ENCODE data around the gene OR52M1.

OR52M1 gene

DNA sequence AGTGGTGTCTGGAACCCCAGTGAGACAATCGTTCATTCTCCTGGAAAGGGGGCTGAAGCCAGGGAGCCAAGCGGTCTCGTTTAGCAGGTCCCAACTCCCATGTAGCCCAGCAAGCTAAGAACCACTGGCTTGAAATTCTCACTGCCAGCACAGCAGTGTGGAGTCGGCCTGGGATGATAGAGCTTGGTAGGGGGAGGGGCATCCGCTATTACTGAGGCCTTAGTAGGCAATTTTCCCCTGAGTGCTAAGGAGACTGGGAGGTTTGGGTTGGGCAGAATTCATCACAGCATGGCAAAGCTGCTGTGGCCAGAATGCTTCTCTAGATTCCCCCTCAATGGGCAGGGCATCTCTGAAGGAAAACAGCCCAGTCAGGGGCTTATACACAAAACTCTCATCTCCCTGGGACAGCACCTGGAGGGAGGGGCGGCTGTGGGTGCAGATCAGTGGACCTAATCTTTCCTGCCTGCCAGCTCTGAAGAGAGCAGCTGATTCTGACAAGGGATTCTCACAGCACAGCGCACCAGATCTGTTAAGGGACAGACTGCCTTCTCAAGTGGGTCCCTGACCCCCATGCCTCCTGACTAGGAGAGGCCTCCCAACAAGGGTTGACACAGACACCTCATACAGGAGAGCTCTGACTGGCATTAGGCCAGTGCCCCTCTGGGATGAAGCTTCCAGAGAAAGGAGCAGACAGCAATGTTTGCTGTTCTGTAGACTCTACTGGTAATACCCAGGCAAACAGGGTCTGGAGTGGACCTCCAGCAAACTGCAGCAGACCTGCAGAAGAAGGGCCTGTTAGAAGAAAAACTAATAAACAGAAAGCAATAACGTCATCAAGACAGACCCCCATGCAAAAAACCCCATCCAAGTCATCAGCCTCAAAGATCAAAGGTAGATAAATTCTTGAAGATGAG, 14.8 kb downstream of the OR52M1 start:
- no peak overlapping the region for H3K4me3 ChIP-seq (ENCODE audit: low read depth, low read length)
- H3K36me3 ChIP-seq (ENCODE audit: control insufficient read depth, insufficient read depth, low read length) = no peaks in the 10 kb centered on the region
- TF ChIP-seq, protein P1, sequence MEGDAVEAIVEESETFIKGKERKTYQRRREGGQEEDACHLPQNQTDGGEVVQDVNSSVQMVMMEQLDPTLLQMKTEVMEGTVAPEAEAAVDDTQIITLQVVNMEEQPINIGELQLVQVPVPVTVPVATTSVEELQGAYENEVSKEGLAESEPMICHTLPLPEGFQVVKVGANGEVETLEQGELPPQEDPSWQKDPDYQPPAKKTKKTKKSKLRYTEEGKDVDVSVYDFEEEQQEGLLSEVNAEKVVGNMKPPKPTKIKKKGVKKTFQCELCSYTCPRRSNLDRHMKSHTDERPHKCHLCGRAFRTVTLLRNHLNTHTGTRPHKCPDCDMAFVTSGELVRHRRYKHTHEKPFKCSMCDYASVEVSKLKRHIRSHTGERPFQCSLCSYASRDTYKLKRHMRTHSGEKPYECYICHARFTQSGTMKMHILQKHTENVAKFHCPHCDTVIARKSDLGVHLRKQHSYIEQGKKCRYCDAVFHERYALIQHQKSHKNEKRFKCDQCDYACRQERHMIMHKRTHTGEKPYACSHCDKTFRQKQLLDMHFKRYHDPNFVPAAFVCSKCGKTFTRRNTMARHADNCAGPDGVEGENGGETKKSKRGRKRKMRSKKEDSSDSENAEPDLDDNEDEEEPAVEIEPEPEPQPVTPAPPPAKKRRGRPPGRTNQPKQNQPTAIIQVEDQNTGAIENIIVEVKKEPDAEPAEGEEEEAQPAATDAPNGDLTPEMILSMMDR (IDR thresholded peaks at IDR 0.05) = no peak
- H3K27me3 ChIP-seq (ENCODE audit: control insufficient read depth, insufficient read depth, low read length) = no peaks in the 10 kb centered on the region
- H3K4me2 ChIP-seq (ENCODE audit: low read length) = peak overlapping the region; percentile 22
- no peaks in the 10 kb centered on the region for H3K4me1 ChIP-seq
- no peaks in the 10 kb centered on the region for H3K9me3 ChIP-seq (ENCODE audit: control insufficient read depth, low read length)
- no peak overlapping the region for H3K27ac ChIP-seq
- H3K9ac ChIP-seq = no peak overlapping the region
- no peaks in the 10 kb centered on the region for H3K79me2 ChIP-seq
- no peak overlapping the region for H2AFZ ChIP-seq

- H2AFZ ChIP-seq = no peak overlapping the region
- H3K4me3 ChIP-seq (ENCODE audit: low read depth, low read length) = no peak overlapping the region
- H3K9ac ChIP-seq = no peak overlapping the region
- H3K4me1 ChIP-seq = no peaks in the 10 kb centered on the region
- no peaks in the 10 kb centered on the region for H3K79me2 ChIP-seq
- no peaks in the 10 kb centered on the region for H3K36me3 ChIP-seq (ENCODE audit: control insufficient read depth, insufficient read depth, low read length)
- TF ChIP-seq, protein P1 (IDR thresholded peaks at IDR 0.05) = no peak
- peak overlapping the region; percentile 22 for H3K4me2 ChIP-seq (ENCODE audit: low read length)
- H3K27ac ChIP-seq = no peak overlapping the region
- H3K27me3 ChIP-seq (ENCODE audit: control insufficient read depth, insufficient read depth, low read length) = no peaks in the 10 kb centered on the region
- no peaks in the 10 kb centered on the region for H3K9me3 ChIP-seq (ENCODE audit: control insufficient read depth, low read length)
Measured at GRCh38 chr11:4560467-4560866, 15.5 kb downstream of the OR52M1 start.

DNA sequence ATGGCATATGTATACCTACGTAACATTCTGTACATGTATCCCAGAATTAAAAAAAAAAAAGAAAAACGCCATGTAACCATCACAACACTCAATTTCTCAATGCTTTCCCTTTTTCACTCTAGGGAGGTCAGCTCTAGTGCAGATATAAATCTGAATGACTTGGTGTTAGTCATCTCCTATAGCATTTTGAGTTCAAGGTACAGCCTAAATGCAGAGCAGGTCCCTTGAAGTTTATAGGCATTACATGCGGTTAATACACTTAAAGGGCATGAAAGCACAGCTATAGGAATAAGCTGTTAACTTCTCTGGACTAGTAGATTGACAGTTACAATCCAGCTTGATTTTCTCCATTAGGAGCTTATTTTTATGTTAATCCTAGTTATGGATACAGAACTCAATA, 20.4 kb downstream of the OR52M1 start:
- TF ChIP-seq, protein P1 (IDR thresholded peaks at IDR 0.05) = no peak
- Histone ChIP-seq H3K27ac (no peak overlapping the region), H3K4me1 (no peaks in the 10 kb centered on the region)

DNA sequence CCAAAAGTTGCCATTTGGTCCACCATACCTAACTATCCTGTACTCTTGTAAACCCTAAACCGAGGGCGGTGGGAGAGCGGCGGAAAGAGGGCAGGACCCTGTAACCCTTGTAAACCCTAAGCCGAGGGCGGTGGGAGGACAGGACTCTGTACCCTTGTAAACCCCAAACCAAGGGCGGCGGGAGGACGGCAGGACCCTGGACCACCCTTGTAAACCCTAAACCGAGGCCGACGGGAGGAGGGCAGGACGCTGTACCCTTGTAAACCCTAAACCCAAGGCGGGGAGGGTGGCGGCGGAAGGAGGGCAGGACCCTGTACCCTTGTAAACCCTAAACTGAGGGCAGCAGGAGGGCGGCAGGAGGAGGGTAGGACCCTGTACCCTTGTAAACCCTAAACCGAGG, 24.1 kb downstream of the OR52M1 start:
- Histone ChIP-seq H3K27ac (no peak overlapping the region), H3K4me2 (ENCODE audit: low read length) (no peak overlapping the region), H2AFZ (no peak overlapping the region), H3K4me1 (no peaks in the 10 kb centered on the region), H3K36me3 (ENCODE audit: control insufficient read depth, insufficient read depth, low read length) (no peaks in the 10 kb centered on the region), H3K9me3 (ENCODE audit: control insufficient read depth, low read length) (no peaks in the 10 kb centered on the region), H3K4me3 (ENCODE audit: low read depth, low read length) (no peak overlapping the region), H3K9ac (no peak overlapping the region), H3K79me2 (no peaks in the 10 kb centered on the region), H3K27me3 (ENCODE audit: control insufficient read depth, insufficient read depth, low read length) (no peaks in the 10 kb centered on the region)
- TF ChIP-seq, protein P1 (IDR thresholded peaks at IDR 0.05) = no peak

More for the DNA sequence above, 20.4 kb downstream of the OR52M1 start:
- Histone ChIP-seq H2AFZ (no peak overlapping the region), H3K79me2 (no peaks in the 10 kb centered on the region), H3K9ac (no peak overlapping the region), H3K9me3 (ENCODE audit: control insufficient read depth, low read length) (no peaks in the 10 kb centered on the region), H3K4me3 (ENCODE audit: low read depth, low read length) (no peak overlapping the region), H3K4me2 (ENCODE audit: low read length) (no peak overlapping the region), H3K36me3 (ENCODE audit: control insufficient read depth, insufficient read depth, low read length) (no peaks in the 10 kb centered on the region), H3K27me3 (ENCODE audit: control insufficient read depth, insufficient read depth, low read length) (no peaks in the 10 kb centered on the region)

DNA sequence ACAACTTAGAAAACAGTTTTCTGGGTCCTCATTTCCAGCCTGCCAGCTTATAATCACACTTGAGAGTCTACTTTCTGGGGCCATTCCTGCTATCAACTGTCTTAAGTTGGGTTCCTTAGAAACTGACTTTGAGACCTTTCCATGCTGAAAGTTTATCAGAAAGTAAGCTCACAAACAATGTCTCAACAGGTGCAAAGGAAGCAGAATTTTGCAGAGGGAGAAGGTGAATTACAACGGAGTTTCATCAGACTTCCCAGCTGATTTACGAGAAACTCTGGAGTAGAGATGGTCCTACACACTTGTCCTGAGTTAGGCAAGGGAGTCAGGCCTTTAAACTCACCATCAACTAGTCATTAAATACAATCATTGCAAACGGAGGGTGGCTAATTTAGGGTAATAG, 31.9 kb downstream of the OR52M1 start:
- no peaks in the 10 kb centered on the region for H3K4me1 ChIP-seq
- no peak overlapping the region for H3K4me2 ChIP-seq (ENCODE audit: low read length)
- no peak overlapping the region for H3K27ac ChIP-seq
- H3K27me3 ChIP-seq (ENCODE audit: control insufficient read depth, insufficient read depth, low read length) = no peaks in the 10 kb centered on the region
- no peaks in the 10 kb centered on the region for H3K9me3 ChIP-seq (ENCODE audit: control insufficient read depth, low read length)
- H2AFZ ChIP-seq = no peak overlapping the region
- no peak overlapping the region for H3K9ac ChIP-seq
- no peaks in the 10 kb centered on the region for H3K79me2 ChIP-seq
- TF ChIP-seq, protein P1 (IDR thresholded peaks at IDR 0.05) = no peak
- no peak overlapping the region for H3K4me3 ChIP-seq (ENCODE audit: low read depth, low read length)
- H3K36me3 ChIP-seq (ENCODE audit: control insufficient read depth, insufficient read depth, low read length) = no peaks in the 10 kb centered on the region
